Skeletal muscle tissue (tissue), 4 donors: ENCODE measurements around the gene LONP2. TPM values are rescaled to one million over a fixed set of nuclear protein-coding genes. Genes with fewer than 3 reads are reported as not detected.

Source experiments
- H3K27ac ChIP-seq: one replicate; pipeline ENCODE4 v1.7.0; 2013; ENCODE audit warnings: mild to moderate bottlenecking, low read depth, low read length, inconsistent platforms
- H3K27me3 ChIP-seq, 3 donors: one replicate each; pipeline ENCODE4 v1.7.0; 2013; ENCODE audit warnings: low read length in 3 of 3; ENCODE audit not compliant: control insufficient read depth in 3 of 3, insufficient read depth in 3 of 3
- H3K36me3 ChIP-seq, 3 donors: one replicate each; pipeline ENCODE4 v1.7.0; 2013; ENCODE audit warnings: low read length in 3 of 3; ENCODE audit not compliant: control insufficient read depth in 3 of 3, insufficient read depth in 3 of 3
- H3K4me1 ChIP-seq, 3 donors: one replicate each; pipeline ENCODE4 v1.7.0; 2013; ENCODE audit warnings: low read length in 3 of 3, mild to moderate bottlenecking in 3 of 3; ENCODE audit not compliant: control insufficient read depth in 3 of 3, insufficient read depth in 3 of 3
- H3K4me3 ChIP-seq, 3 donors: one replicate each; pipeline ENCODE4 v1.7.0; 2013; ENCODE audit warnings: low read length in 3 of 3
- H3K9ac ChIP-seq, 3 donors: one replicate each; pipeline ENCODE4 v1.7.0; 2013; ENCODE audit warnings: low read length in 3 of 3, mild to moderate bottlenecking in 3 of 3, moderate library complexity in 2 of 3, low read depth in 1 of 3
- H3K9me3 ChIP-seq, 3 donors: one replicate each; pipeline ENCODE4 v1.7.0; 2013; ENCODE audit warnings: low read length in 3 of 3; ENCODE audit not compliant: control insufficient read depth in 3 of 3
- total RNA-seq: library from RNA; depleted of rRNA; stranded (reverse); fragments of >200 nt; gene quantifications from one replicate; pipeline ENCODE4 v1.2.3, GENCODE V29; 2014
- donor health status: Osteomylitis.

LONP2 gene
- total RNA-seq, 1 donor from 2014 or later, result 44.4 TPM

GRCh38 chr16:48280546-48280945 lies 36.4 kb downstream of the LONP2 start:
- H3K36me3 ChIP-seq, result peaks cover 0 to 9% (median 7%) of the 10 kb centered on the region in 3 donors
- no peaks in the 10 kb centered on the region for H3K9me3 ChIP-seq
- H3K4me1 ChIP-seq, result peaks cover 0 to 11% (median 0%) of the 10 kb centered on the region in 3 donors
- no peaks in the 10 kb centered on the region for H3K27me3 ChIP-seq
- no peak overlapping the region for H3K27ac ChIP-seq
- no peak overlapping the region for H3K4me3 ChIP-seq
- peak overlapping the region in 1 of 3 donors; percentile 8 for H3K9ac ChIP-seq

- Histone ChIP-seq H3K4me1 (peaks cover 0 to 11% (median 0%) of the 10 kb centered on the region in 3 donors), H3K4me3 (no peak overlapping the region), H3K9ac (no peak overlapping the region), H3K9me3 (peaks cover 3 to 6% (median 4%) of the 10 kb centered on the region in 3 donors), H3K36me3 (peaks cover 9 to 20% (median 18%) of the 10 kb centered on the region in 3 donors), H3K27ac (no peak overlapping the region), H3K27me3 (no peaks in the 10 kb centered on the region)
Observed at GRCh38 chr16:48282636-48283263, 38.6 kb downstream of the LONP2 start.

- H3K27ac ChIP-seq, result no peak overlapping the region
- peaks cover 3 to 6% (median 4%) of the 10 kb centered on the region in 3 donors for H3K9me3 ChIP-seq
- no peak overlapping the region for H3K4me3 ChIP-seq
- peaks cover 9 to 21% (median 17%) of the 10 kb centered on the region in 3 donors for H3K36me3 ChIP-seq
- H3K9ac ChIP-seq, result no peak overlapping the region
- H3K4me1 ChIP-seq, result peaks cover 0 to 11% (median 0%) of the 10 kb centered on the region in 3 donors
- no peaks in the 10 kb centered on the region for H3K27me3 ChIP-seq
Observed at GRCh38 chr16:48284772-48285409, 40.8 kb downstream of the LONP2 start.

- Histone ChIP-seq H3K9me3 (peaks cover 3 to 6% (median 4%) of the 10 kb centered on the region in 3 donors), H3K27me3 (no peaks in the 10 kb centered on the region), H3K4me1 (peaks cover 0 to 11% (median 0%) of the 10 kb centered on the region in 3 donors), H3K9ac (no peak overlapping the region), H3K36me3 (peaks cover 9 to 24% (median 24%) of the 10 kb centered on the region in 3 donors), H3K27ac (no peak overlapping the region), H3K4me3 (no peak overlapping the region)
Observed at GRCh38 chr16:48287239-48287638, 43.1 kb downstream of the LONP2 start.

GRCh38 chr16:48291303-48291702 lies 47.2 kb downstream of the LONP2 start:
- no peak overlapping the region for H3K27ac ChIP-seq
- no peak overlapping the region for H3K9ac ChIP-seq
- H3K4me3 ChIP-seq, result no peak overlapping the region
- H3K36me3 ChIP-seq, result peaks cover 7 to 28% (median 25%) of the 10 kb centered on the region in 3 donors
- peaks cover 3 to 6% (median 4%) of the 10 kb centered on the region in 3 donors for H3K9me3 ChIP-seq
- H3K27me3 ChIP-seq, result no peaks in the 10 kb centered on the region
- peaks cover 0 to 6% (median 0%) of the 10 kb centered on the region in 3 donors for H3K4me1 ChIP-seq

GRCh38 chr16:48291754-48292153 lies 47.7 kb downstream of the LONP2 start:
- no peak overlapping the region for H3K9ac ChIP-seq
- H3K36me3 ChIP-seq, result peaks cover 4 to 25% (median 22%) of the 10 kb centered on the region in 3 donors
- H3K27me3 ChIP-seq, result no peaks in the 10 kb centered on the region
- no peak overlapping the region for H3K27ac ChIP-seq
- peaks cover 3 to 6% (median 4%) of the 10 kb centered on the region in 3 donors for H3K9me3 ChIP-seq
- no peak overlapping the region for H3K4me3 ChIP-seq
- peaks cover 0 to 6% (median 0%) of the 10 kb centered on the region in 3 donors for H3K4me1 ChIP-seq

GRCh38 chr16:48292452-48292851 lies 48.4 kb downstream of the LONP2 start:
- H3K4me3 ChIP-seq, result no peak overlapping the region
- no peaks in the 10 kb centered on the region for H3K27me3 ChIP-seq
- no peak overlapping the region for H3K9ac ChIP-seq
- peaks cover 0 to under 1% (median 0%) of the 10 kb centered on the region in 3 donors for H3K9me3 ChIP-seq
- no peak overlapping the region for H3K27ac ChIP-seq
- H3K4me1 ChIP-seq, result peaks cover 0 to 6% (median 0%) of the 10 kb centered on the region in 3 donors
- peaks cover 4 to 24% (median 15%) of the 10 kb centered on the region in 3 donors for H3K36me3 ChIP-seq

GRCh38 chr16:48294724-48295123 lies 50.6 kb downstream of the LONP2 start:
- no peak overlapping the region for H3K27ac ChIP-seq
- H3K27me3 ChIP-seq, result no peaks in the 10 kb centered on the region
- H3K9ac ChIP-seq, result no peak overlapping the region
- peaks cover 5 to 23% (median 11%) of the 10 kb centered on the region in 3 donors for H3K36me3 ChIP-seq
- no peak overlapping the region for H3K4me3 ChIP-seq
- H3K4me1 ChIP-seq, result peaks cover 0 to 6% (median 0%) of the 10 kb centered on the region in 3 donors
- H3K9me3 ChIP-seq, result no peaks in the 10 kb centered on the region

GRCh38 chr16:48295488-48296281 lies 51.6 kb downstream of the LONP2 start:
- H3K27me3 ChIP-seq, result no peaks in the 10 kb centered on the region
- H3K36me3 ChIP-seq, result peaks cover 5 to 20% (median 8%) of the 10 kb centered on the region in 3 donors
- peaks cover 0 to 6% (median 0%) of the 10 kb centered on the region in 3 donors for H3K4me1 ChIP-seq
- H3K27ac ChIP-seq, result no peak overlapping the region
- H3K9me3 ChIP-seq, result no peaks in the 10 kb centered on the region
- no peak overlapping the region for H3K4me3 ChIP-seq
- no peak overlapping the region for H3K9ac ChIP-seq
